AG04450 (cell line): Measurements from ENCODE around the gene BAIAP2L1. TPM values are rescaled to one million over a fixed set of nuclear protein-coding genes. Genes with fewer than 3 reads are reported as not detected.

Experiments
- CTCF ChIA-PET: fragments of 300-600, 350-600 bp; formaldehyde crosslinking; extraction: SDS; loops from one replicate; lab custom pipeline; 2022; ENCODE audit warnings: antibody characterized with exemption, inconsistent platforms; lab: Charles Lee
- POLR2A ChIA-PET: fragments of 350-600 bp; formaldehyde crosslinking; extraction: SDS; loops from one replicate; lab custom pipeline; 2021; ENCODE audit warnings: antibody characterized with exemption, inconsistent platforms; lab: Yijun Ruan, JAX
- DNase-seq: peaks from one replicate; pipeline ENCODE4 v3.0.0-alpha.2; 2011; ENCODE audit warnings: low read depth, low spot score
- H3K27ac ChIP-seq: one replicate; pipeline ENCODE4 v1.5.1; 2012; ENCODE audit warnings: low read depth, low read length, control low read depth
- H3K27me3 ChIP-seq: one replicate; pipeline ENCODE4 v1.6.0; 2012; ENCODE audit warnings: low read length; ENCODE audit not compliant: control insufficient read depth, insufficient read depth
- H3K4me3 ChIP-seq: 2 replicates; pipeline ENCODE4 v1.5.1; 2011; ENCODE audit warnings: mild to moderate bottlenecking, low read depth, low read length, control low read depth
- H3K9me3 ChIP-seq: 2 replicates; pipeline ENCODE4 v1.5.1; 2012; ENCODE audit warnings: low read length; ENCODE audit not compliant: control insufficient read depth, insufficient read depth
- CTCF ChIP-seq: IDR thresholded peaks from 2 replicates; pipeline ENCODE4 v1.5.1; 2011; ENCODE audit warnings: low read depth, low read length, control low read depth, inconsistent platforms
- polyA plus RNA-seq: library from polyadenylated mRNA; depleted of rRNA; stranded (reverse); fragments of >200 nt; gene quantifications from 2 replicates; pipeline ENCODE4 v1.2.3, GENCODE V29; 2011

Gene BAIAP2L1
- polyA plus RNA-seq, 1 experiment: 3.9 TPM

DNA sequence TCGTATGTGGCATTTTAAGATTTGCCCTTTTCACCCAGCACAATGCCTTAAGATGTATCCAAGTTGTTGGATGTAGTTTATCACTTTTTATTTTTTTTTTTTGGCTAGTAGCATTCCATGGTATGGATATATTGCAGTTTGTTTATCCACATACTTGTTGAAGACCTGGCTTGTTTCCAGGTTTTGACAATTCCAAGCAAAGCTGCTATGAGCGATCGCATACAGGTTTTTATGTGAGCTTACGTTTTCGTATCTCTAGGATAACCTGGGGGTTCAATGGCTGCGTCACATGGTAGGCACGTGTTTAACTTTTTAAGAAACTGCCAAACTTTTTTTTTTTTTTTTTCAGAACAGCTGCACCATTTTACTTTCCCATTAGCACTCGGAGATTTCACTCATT is 32.2 kb downstream of the BAIAP2L1 start:
- ChIA-PET CTCF (interaction anchor here (0.6 kb wide), 1 partner anchor 38 kb away, joined by 4 read pairs; no protein-coding TSS in a partner anchor), POLR2A (no interaction called here)
- no peak for TF ChIP-seq CTCF
- Histone ChIP-seq H3K27me3 (no peaks in the 10 kb centered on the region), H3K4me3 (no peak overlapping the region), H3K27ac (no peak overlapping the region), H3K9me3 (no peaks in the 10 kb centered on the region)
- no peak for DNase-seq

GRCh38 chr7:98366562-98366938 is 34.3 kb downstream of the BAIAP2L1 start:
- ChIA-PET CTCF (no interaction called here), POLR2A (no interaction called here)
- Histone ChIP-seq H3K9me3 (no peaks in the 10 kb centered on the region), H3K27me3 (no peaks in the 10 kb centered on the region), H3K27ac (no peak overlapping the region), H3K4me3 (no peak overlapping the region)
- TF ChIP-seq CTCF: no peak
- DNase-seq: no peak

- H3K4me3 ChIP-seq: no peak overlapping the region
- no peak overlapping the region for H3K27ac ChIP-seq
- no peak for DNase-seq
- no peaks in the 10 kb centered on the region for H3K27me3 ChIP-seq
- CTCF ChIA-PET: no interaction called here
- no peak for TF ChIP-seq CTCF
- H3K9me3 ChIP-seq: no peaks in the 10 kb centered on the region
- POLR2A ChIA-PET: no interaction called here
Observed at GRCh38 chr7:98365863-98366561, 34.9 kb downstream of the BAIAP2L1 start.

GRCh38 chr7:98364220-98364619 is 36.7 kb downstream of the BAIAP2L1 start:
- Histone ChIP-seq H3K27ac (no peak overlapping the region), H3K4me3 (no peak overlapping the region), H3K27me3 (no peaks in the 10 kb centered on the region), H3K9me3 (no peaks in the 10 kb centered on the region)
- no peak for TF ChIP-seq CTCF
- CTCF ChIA-PET: no interaction called here
- POLR2A ChIA-PET: no interaction called here
- no peak for DNase-seq

DNA sequence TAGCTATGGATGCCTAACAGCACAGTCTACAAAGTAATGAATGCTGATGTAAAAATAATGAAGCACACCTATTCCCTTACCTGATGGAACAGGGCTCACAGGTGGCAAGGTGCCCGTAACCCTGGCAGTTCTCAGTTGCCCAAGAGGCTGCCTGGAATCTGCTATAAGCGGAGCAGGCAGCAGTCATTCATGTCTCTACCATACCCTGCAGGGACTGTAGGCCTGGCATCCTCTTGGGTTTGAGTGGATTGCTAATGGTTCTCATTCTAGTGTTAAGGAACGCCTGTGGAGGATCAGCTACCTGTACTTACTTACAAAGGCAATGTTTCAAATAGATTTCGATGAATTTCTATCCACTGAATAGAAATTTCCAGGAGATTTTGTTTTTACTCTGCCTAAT is 38.4 kb downstream of the BAIAP2L1 start:
- Histone ChIP-seq H3K27ac (no peak overlapping the region), H3K27me3 (no peaks in the 10 kb centered on the region), H3K4me3 (no peak overlapping the region), H3K9me3 (no peaks in the 10 kb centered on the region)
- POLR2A ChIA-PET: no interaction called here
- DNase-seq: no peak
- no peak for TF ChIP-seq CTCF
- CTCF ChIA-PET: interaction anchor here (0.6 kb wide), 1 partner anchor 38 kb away, joined by 3 read pairs; no protein-coding TSS in a partner anchor
